SK-N-SH treated with all-trans-retinoic acid at 6 μM for 48 hours (cell line): ENCODE results near the gene ADH1A.

Experiments
- ATAC-seq: fragments of 200-7000 bp; cut with Tn5 transposase; 3 replicates; pipeline ENCODE4 v1.9.1; 2020; ENCODE audit warnings: mild to moderate bottlenecking, moderate library complexity
- ARNTL ChIP-seq: fragments of 450-650 bp; formaldehyde crosslinking; IDR thresholded peaks from 2 replicates; pipeline ENCODE4 v1.5.0; 2020; ENCODE audit warnings: low read depth, mild to moderate bottlenecking, moderate library complexity, borderline replicate concordance
- BACH2 ChIP-seq: fragments of 250-450 bp; sonication (Bioruptor Pico); IDR thresholded peaks from 2 replicates; pipeline ENCODE4 v1.9.0; 2021; ENCODE audit warnings: mild to moderate bottlenecking, borderline replicate concordance
- CREB5 ChIP-seq: fragments of 250-450 bp; sonication (Bioruptor Pico); IDR thresholded peaks from 2 replicates; pipeline ENCODE4 v1.5.1; 2020; ENCODE audit warnings: low read depth, mild to moderate bottlenecking, moderate library complexity
- CSDC2 ChIP-seq: fragments of 250-450 bp; sonication (Bioruptor Pico); IDR thresholded peaks from 2 replicates; pipeline ENCODE4 v1.5.0; 2020; ENCODE audit warnings: mild to moderate bottlenecking, moderate library complexity
- ESRRG ChIP-seq: fragments of 250-450 bp; sonication (Bioruptor Pico); IDR thresholded peaks from 2 replicates; pipeline ENCODE4 v1.6.1; 2021; ENCODE audit warnings: mild to moderate bottlenecking
- GLIS3 ChIP-seq: fragments of 250-450 bp; sonication (Bioruptor Pico); IDR thresholded peaks from 2 replicates; pipeline ENCODE4 v1.5.0; 2020; ENCODE audit warnings: mild to moderate bottlenecking, moderate library complexity
- ISL1 ChIP-seq: fragments of 250-450 bp; sonication (Bioruptor Pico); IDR thresholded peaks from 2 replicates; pipeline ENCODE4 v2.1.2; 2022; ENCODE audit warnings: mild to moderate bottlenecking, moderate library complexity
- OSR1 ChIP-seq: fragments of 250-450 bp; sonication (Bioruptor Pico); IDR thresholded peaks from 2 replicates; pipeline ENCODE4 v1.8.0; 2022; ENCODE audit warnings: moderate library complexity, mild to moderate bottlenecking, inconsistent platforms
- PPARA ChIP-seq: fragments of 250-450 bp; sonication (Bioruptor Pico); IDR thresholded peaks from 2 replicates; pipeline ENCODE4 v1.5.0; 2020; ENCODE audit warnings: mild to moderate bottlenecking, borderline replicate concordance
- RARB ChIP-seq: fragments of 250-450 bp; sonication (Bioruptor Pico); IDR thresholded peaks from 2 replicates; pipeline ENCODE4 v1.8.0; 2021; ENCODE audit warnings: mild to moderate bottlenecking, moderate library complexity
- SNAI2 ChIP-seq: fragments of 250-450 bp; sonication (Bioruptor Pico); IDR thresholded peaks from 2 replicates; pipeline ENCODE4 v1.5.0; 2020; ENCODE audit warnings: mild to moderate bottlenecking, moderate library complexity
- TCF4 ChIP-seq: fragments of 250-450 bp; sonication (Bioruptor Pico); IDR thresholded peaks from 2 replicates; pipeline ENCODE4 v1.8.0; 2021; ENCODE audit warnings: mild to moderate bottlenecking, moderate library complexity, borderline replicate concordance
- TOX ChIP-seq: fragments of 250-450 bp; sonication (Bioruptor Pico); IDR thresholded peaks from 2 replicates; pipeline ENCODE4 v1.8.0; 2021; ENCODE audit warnings: mild to moderate bottlenecking, moderate library complexity, borderline replicate concordance
- ZFP3 ChIP-seq: fragments of 250-450 bp; sonication (Bioruptor Pico); IDR thresholded peaks from 2 replicates; pipeline ENCODE4 v1.5.0; 2020; ENCODE audit warnings: mild to moderate bottlenecking, moderate library complexity
- ZFP30 ChIP-seq: fragments of 450-650 bp; formaldehyde crosslinking; IDR thresholded peaks from 2 replicates; pipeline ENCODE4 v1.5.0; 2022; ENCODE audit warnings: mild to moderate bottlenecking, moderate library complexity
- ZNF70 ChIP-seq: fragments of 450-650 bp; formaldehyde crosslinking; IDR thresholded peaks from 2 replicates; pipeline ENCODE4 v1.5.0; 2020; ENCODE audit warnings: mild to moderate bottlenecking, moderate library complexity
- TF ChIP-seq, protein P1 (sequence below): fragments of 250-450 bp; sonication (Bioruptor Pico); IDR thresholded peaks from 2 replicates; pipeline ENCODE4 v1.5.0; 2020; ENCODE audit warnings: mild to moderate bottlenecking, moderate library complexity
- TF ChIP-seq, protein P2 (sequence below): fragments of 250-450 bp; sonication (Bioruptor Pico); IDR thresholded peaks from 2 replicates; pipeline ENCODE4 v1.5.1; 2021; ENCODE audit warnings: mild to moderate bottlenecking, moderate library complexity
- TF ChIP-seq, protein P3 (sequence below): fragments of 250-450 bp; sonication (Bioruptor Pico); IDR thresholded peaks from 2 replicates; pipeline ENCODE4 v1.8.0; 2020; ENCODE audit warnings: mild to moderate bottlenecking, moderate library complexity, borderline replicate concordance

ADH1A gene

DNA sequence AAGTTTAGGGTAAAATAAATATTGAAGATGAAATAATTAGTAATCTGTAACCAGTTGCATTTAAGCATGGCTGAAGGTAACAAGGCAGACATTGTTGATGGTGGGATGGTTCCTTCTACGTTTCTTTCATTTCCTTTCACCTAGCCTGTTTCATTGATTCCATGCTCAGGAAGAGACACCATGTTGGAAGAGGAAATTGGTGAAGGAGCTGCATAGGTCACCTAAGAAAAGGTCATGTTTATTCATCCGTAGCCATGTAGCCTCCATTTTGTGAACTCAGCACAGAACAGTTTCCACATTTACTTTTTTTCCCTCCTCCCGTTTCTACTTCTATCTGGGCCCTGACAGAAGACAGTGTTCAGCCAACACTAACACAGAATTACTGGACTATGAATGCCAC is 26.6 kb upstream of the ADH1A start (continued):
- no peak for TF ChIP-seq ZNF70 (CRISPR knock-in tag)
- no peak for TF ChIP-seq ZFP30 (CRISPR knock-in tag)
- no peak for TF ChIP-seq TOX

DNA sequence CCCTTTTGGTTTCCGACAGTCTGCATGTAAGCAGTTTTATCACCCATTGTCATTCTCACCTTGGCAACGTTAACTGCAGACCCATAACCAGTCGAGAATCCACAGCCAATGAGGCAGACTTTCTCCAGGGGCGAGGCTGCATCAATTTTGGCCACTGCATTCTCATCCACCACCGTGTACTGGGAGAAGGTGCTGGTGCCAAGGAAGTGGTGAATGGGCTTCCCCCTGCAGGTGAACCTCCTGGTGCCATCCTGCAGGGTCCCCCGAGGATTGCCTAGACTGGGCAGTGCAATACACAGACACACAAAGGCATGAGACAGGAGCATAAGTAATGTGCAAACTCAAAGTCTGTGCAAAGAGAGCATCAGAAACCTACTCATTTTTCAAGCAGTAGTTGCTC is 25.1 kb upstream of the ADH1A start:
- no peak for ATAC-seq
- TF ChIP-seq OSR1 (no peak), CSDC2 (CRISPR knock-in tag) (no peak), PPARA (no peak), ESRRG (CRISPR knock-in tag) (no peak), ZNF70 (CRISPR knock-in tag) (no peak), CREB5 (CRISPR knock-in tag) (no peak), ZFP30 (CRISPR knock-in tag) (no peak), ISL1 (CRISPR knock-in tag) (no peak), SNAI2 (CRISPR knock-in tag) (no peak), RARB (CRISPR knock-in tag) (no peak), TCF4 (CRISPR knock-in tag) (no peak), BACH2 (CRISPR knock-in tag) (no peak), ARNTL (CRISPR knock-in tag) (no peak), ZFP3 (no peak)
- TF ChIP-seq, protein P1, sequence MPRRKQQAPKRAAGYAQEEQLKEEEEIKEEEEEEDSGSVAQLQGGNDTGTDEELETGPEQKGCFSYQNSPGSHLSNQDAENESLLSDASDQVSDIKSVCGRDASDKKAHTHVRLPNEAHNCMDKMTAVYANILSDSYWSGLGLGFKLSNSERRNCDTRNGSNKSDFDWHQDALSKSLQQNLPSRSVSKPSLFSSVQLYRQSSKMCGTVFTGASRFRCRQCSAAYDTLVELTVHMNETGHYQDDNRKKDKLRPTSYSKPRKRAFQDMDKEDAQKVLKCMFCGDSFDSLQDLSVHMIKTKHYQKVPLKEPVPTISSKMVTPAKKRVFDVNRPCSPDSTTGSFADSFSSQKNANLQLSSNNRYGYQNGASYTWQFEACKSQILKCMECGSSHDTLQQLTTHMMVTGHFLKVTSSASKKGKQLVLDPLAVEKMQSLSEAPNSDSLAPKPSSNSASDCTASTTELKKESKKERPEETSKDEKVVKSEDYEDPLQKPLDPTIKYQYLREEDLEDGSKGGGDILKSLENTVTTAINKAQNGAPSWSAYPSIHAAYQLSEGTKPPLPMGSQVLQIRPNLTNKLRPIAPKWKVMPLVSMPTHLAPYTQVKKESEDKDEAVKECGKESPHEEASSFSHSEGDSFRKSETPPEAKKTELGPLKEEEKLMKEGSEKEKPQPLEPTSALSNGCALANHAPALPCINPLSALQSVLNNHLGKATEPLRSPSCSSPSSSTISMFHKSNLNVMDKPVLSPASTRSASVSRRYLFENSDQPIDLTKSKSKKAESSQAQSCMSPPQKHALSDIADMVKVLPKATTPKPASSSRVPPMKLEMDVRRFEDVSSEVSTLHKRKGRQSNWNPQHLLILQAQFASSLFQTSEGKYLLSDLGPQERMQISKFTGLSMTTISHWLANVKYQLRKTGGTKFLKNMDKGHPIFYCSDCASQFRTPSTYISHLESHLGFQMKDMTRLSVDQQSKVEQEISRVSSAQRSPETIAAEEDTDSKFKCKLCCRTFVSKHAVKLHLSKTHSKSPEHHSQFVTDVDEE (CRISPR knock-in tag), result no peak
- TF ChIP-seq, protein P2, sequence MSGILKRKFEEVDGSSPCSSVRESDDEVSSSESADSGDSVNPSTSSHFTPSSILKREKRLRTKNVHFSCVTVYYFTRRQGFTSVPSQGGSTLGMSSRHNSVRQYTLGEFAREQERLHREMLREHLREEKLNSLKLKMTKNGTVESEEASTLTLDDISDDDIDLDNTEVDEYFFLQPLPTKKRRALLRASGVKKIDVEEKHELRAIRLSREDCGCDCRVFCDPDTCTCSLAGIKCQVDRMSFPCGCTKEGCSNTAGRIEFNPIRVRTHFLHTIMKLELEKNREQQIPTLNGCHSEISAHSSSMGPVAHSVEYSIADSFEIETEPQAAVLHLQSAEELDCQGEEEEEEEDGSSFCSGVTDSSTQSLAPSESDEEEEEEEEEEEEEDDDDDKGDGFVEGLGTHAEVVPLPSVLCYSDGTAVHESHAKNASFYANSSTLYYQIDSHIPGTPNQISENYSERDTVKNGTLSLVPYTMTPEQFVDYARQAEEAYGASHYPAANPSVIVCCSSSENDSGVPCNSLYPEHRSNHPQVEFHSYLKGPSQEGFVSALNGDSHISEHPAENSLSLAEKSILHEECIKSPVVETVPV (CRISPR knock-in tag), result no peak
- TF ChIP-seq, protein P3, sequence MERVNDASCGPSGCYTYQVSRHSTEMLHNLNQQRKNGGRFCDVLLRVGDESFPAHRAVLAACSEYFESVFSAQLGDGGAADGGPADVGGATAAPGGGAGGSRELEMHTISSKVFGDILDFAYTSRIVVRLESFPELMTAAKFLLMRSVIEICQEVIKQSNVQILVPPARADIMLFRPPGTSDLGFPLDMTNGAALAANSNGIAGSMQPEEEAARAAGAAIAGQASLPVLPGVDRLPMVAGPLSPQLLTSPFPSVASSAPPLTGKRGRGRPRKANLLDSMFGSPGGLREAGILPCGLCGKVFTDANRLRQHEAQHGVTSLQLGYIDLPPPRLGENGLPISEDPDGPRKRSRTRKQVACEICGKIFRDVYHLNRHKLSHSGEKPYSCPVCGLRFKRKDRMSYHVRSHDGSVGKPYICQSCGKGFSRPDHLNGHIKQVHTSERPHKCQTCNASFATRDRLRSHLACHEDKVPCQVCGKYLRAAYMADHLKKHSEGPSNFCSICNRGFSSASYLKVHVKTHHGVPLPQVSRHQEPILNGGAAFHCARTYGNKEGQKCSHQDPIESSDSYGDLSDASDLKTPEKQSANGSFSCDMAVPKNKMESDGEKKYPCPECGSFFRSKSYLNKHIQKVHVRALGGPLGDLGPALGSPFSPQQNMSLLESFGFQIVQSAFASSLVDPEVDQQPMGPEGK (CRISPR knock-in tag), result no peak

DNA sequence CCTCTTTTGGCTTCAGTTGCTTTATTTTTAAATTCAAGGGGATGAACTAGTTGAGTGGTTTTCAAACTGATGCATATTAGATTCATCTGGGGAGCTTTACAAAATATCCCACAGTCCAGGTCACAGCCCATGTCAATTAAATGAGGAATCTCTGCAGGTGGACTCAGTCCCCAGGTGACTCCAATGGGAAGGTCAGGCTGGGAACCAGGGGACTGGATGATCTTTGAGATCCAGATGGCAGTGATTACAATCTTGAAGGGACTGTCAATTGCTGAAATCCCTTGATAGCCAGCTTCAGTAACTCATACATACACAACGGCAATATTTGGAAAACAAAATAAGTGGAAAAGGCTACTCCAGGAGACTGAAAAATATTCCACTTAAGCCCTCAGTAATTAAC is 23.4 kb upstream of the ADH1A start:
- ATAC-seq, result no peak
- no peak for TF ChIP-seq ZFP3
- no peak for TF ChIP-seq TCF4 (CRISPR knock-in tag)
- TF ChIP-seq, protein P1 (CRISPR knock-in tag), result no peak
- TF ChIP-seq PPARA, result no peak
- TF ChIP-seq OSR1, result no peak
- TF ChIP-seq, protein P2 (CRISPR knock-in tag), result no peak
- TF ChIP-seq, protein P3 (CRISPR knock-in tag), result no peak
- no peak for TF ChIP-seq GLIS3 (CRISPR knock-in tag)
- no peak for TF ChIP-seq ESRRG (CRISPR knock-in tag)
- no peak for TF ChIP-seq RARB (CRISPR knock-in tag)
